A549 (cell line): ENCODE measurements around the gene ECE1. TPM values are rescaled to one million over a fixed set of nuclear protein-coding genes. Genes with fewer than 3 reads are reported as not detected.
A peak's percentile ranks its signal among the peaks of the same experiment; 100 is the strongest.

ENCODE experiments used
- ATAC-seq, 2 experiments: fragments of 200-7000 bp in 1 of 2; fragments of >200 bp in 1 of 2; cut with Nextera tagmentation in 1 of 2; cut with Tn5 transposase in 1 of 2; 3 replicates each; pipeline versions ENCODE4 v1.8.0 to v1.9.1; 2018 to 2020; ENCODE audit warnings: mild to moderate bottlenecking in 1 of 2, moderate library complexity in 1 of 2
- CTCF ChIA-PET: fragments of 300-600 bp; sonication (Branson Sonifier 250); formaldehyde crosslinking; extraction: SDS; loops from one replicate; lab custom pipeline; 2021; ENCODE audit warnings: antibody characterized with exemption, inconsistent platforms; lab: Yijun Ruan, JAX
- POLR2A ChIA-PET: fragments of 350-600 bp; formaldehyde crosslinking; extraction: SDS; loops from one replicate; lab custom pipeline; 2021; ENCODE audit warnings: antibody characterized with exemption, inconsistent platforms; lab: Yijun Ruan, JAX
- DNase-seq, 2 experiments: peaks; one replicate each; pipeline versions ENCODE4 v3.0.0 to v3.0.0-alpha.2; 2011 to 2016; ENCODE audit warnings: low read depth in 1 of 2, low spot score in 1 of 2
- FAIRE-seq: peaks from 2 replicates; lab custom pipeline; 2011; peaks lifted over from hg19 to GRCh38; lab: Jason Lieb, UNC
- H3K27ac ChIP-seq, 2 experiments: fragments of >200 bp; sonication (Bioruptor Twin); formaldehyde crosslinking; 3 replicates each; pipeline ENCODE4 v1.5.1; 2016 to 2017
- H3K4me1 ChIP-seq: fragments of >200 bp; sonication (Bioruptor Twin); formaldehyde crosslinking; 3 replicates; pipeline ENCODE4 v1.6.1; 2016
- H3K4me2 ChIP-seq: fragments of >200 bp; sonication (Bioruptor Twin); formaldehyde crosslinking; 3 replicates; pipeline ENCODE4 v1.6.1; 2016
- H3K4me3 ChIP-seq: fragments of >200 bp; sonication (Bioruptor Twin); formaldehyde crosslinking; 3 replicates; pipeline ENCODE4 v1.5.1; 2016
- H3K9me3 ChIP-seq: fragments of >200 bp; sonication (Bioruptor Twin); formaldehyde crosslinking; 3 replicates; pipeline ENCODE4 v1.6.1; 2016
- CHD2 ChIP-seq: fragments of 150-350 bp; IDR thresholded peaks from 2 replicates; pipeline ENCODE4 v1.6.1; 2014; ENCODE audit warnings: low read length; ENCODE audit not compliant: partially characterized antibody
- CHD4 ChIP-seq: fragments of 200-600 bp; sonication (generic); IDR thresholded peaks from 2 replicates; pipeline ENCODE4 v1.6.1; 2016; ENCODE audit warnings: antibody characterized with exemption, mild to moderate bottlenecking, borderline replicate concordance
- E2F6 ChIP-seq: IDR thresholded peaks from 2 replicates; pipeline ENCODE4 v1.6.1; 2012; ENCODE audit warnings: low read depth, borderline replicate concordance
- EHF ChIP-seq: fragments of 250-450 bp; sonication (Bioruptor Pico); IDR thresholded peaks from 2 replicates; pipeline ENCODE4 v1.5.0; 2020; ENCODE audit warnings: mild to moderate bottlenecking
- EP300 ChIP-seq, 2 experiments: fragments of >200 bp; sonication (Bioruptor Twin); formaldehyde crosslinking; IDR thresholded peaks; 2 replicates in 1 of 2; 3 replicates in 1 of 2; pipeline ENCODE4 v1.6.1; 2016 to 2017
- FOSL2 ChIP-seq, 2 experiments: fragments of 450-650 bp in 1 of 2; fragments of >200 bp in 1 of 2; sonication (Bioruptor Twin) in 1 of 2; formaldehyde crosslinking; IDR thresholded peaks; 2 replicates each; pipeline versions ENCODE4 v1.5.0 to v1.6.1; 2016 to 2020; ENCODE audit warnings: mild to moderate bottlenecking in 1 of 2, moderate library complexity in 1 of 2
- HDAC2 ChIP-seq: fragments of 200-600 bp; sonication (generic); IDR thresholded peaks from 2 replicates; pipeline ENCODE4 v1.6.1; 2016
- HEYL ChIP-seq: fragments of 250-450 bp; sonication (Bioruptor Pico); IDR thresholded peaks from 2 replicates; pipeline ENCODE4 v1.8.0; 2021; ENCODE audit warnings: mild to moderate bottlenecking, moderate library complexity
- HMGXB4 ChIP-seq: fragments of 250-450 bp; sonication (Bioruptor Pico); IDR thresholded peaks from 2 replicates; pipeline ENCODE4 v1.5.0; 2021; ENCODE audit warnings: mild to moderate bottlenecking, moderate library complexity, borderline replicate concordance
- HOXB5 ChIP-seq: fragments of 250-450 bp; sonication (Bioruptor Pico); IDR thresholded peaks from 2 replicates; pipeline ENCODE4 v1.5.0; 2020; ENCODE audit warnings: mild to moderate bottlenecking, moderate library complexity
- MAFK ChIP-seq: fragments of 450-650 bp; IDR thresholded peaks from 2 replicates; pipeline ENCODE4 v1.6.1; 2014; ENCODE audit not compliant: partially characterized antibody
- NFE2L2 ChIP-seq: fragments of 150-350 bp; conservative IDR thresholded peaks from 2 replicates; pipeline ENCODE4 v1.6.1; 2014; ENCODE audit warnings: low read length
- RCOR1 ChIP-seq: fragments of 150-350 bp; IDR thresholded peaks from 2 replicates; pipeline ENCODE4 v1.6.1; 2014; ENCODE audit warnings: antibody characterized with exemption, low read length, low read depth
- RNF2 ChIP-seq: fragments of 200-600 bp; sonication (generic); IDR thresholded peaks from 2 replicates; pipeline ENCODE4 v1.6.1; 2016; ENCODE audit warnings: low read depth, mild to moderate bottlenecking, antibody characterized with exemption, moderate library complexity, borderline replicate concordance
- SREBF2 ChIP-seq: fragments of 450-650 bp; IDR thresholded peaks from 2 replicates; pipeline ENCODE4 v1.6.1; 2014; ENCODE audit warnings: mild to moderate bottlenecking, moderate library complexity
- ZFP36 ChIP-seq: fragments of 450-650 bp; IDR thresholded peaks from 2 replicates; pipeline ENCODE4 v1.6.1; 2014; ENCODE audit warnings: borderline replicate concordance; ENCODE audit not compliant: partially characterized antibody
- ZNF302 ChIP-seq: fragments of 250-450 bp; sonication (Bioruptor Pico); IDR thresholded peaks from 2 replicates; pipeline ENCODE4 v1.9.0; 2021; ENCODE audit warnings: inconsistent platforms, mild to moderate bottlenecking, moderate library complexity
- ZSCAN20 ChIP-seq: fragments of 250-450 bp; sonication (Bioruptor Pico); IDR thresholded peaks from 2 replicates; pipeline ENCODE4 v1.8.0; 2022; ENCODE audit warnings: mild to moderate bottlenecking, moderate library complexity
- WGBS: methylation state at CpG from one replicate; pipeline ENCODE4 v1.1.6; 2017; ENCODE audit errors: missing lambda C conversion rate; 5-methylcytosine and 5-hydroxymethylcytosine counted together
- polyA plus RNA-seq, 4 experiments: library from polyadenylated mRNA; depleted of rRNA in 3 of 4; stranded (reverse); fragments of >200 nt; fragmentation: RNase III in 1 of 4; extraction: RNeasy Plus Mini Kit Qiagen cat#74134 plus additional on column Dnase treatment in 1 of 4; gene quantifications; 2 replicates in 3 of 4; 3 replicates in 1 of 4; pipeline ENCODE4 v1.2.3, GENCODE V29; 2011 to 2017
- TF ChIP-seq, protein P1 (sequence below): IDR thresholded peaks from 2 replicates; pipeline ENCODE4 v1.6.1; 2012
- TF ChIP-seq, protein P2 (sequence below): fragments of 250-450 bp; sonication (Bioruptor Pico); IDR thresholded peaks from 2 replicates; pipeline ENCODE4 v1.5.0; 2020; ENCODE audit warnings: low read depth, mild to moderate bottlenecking, moderate library complexity

ECE1 gene
- polyA plus RNA-seq, 2 of the 4 experiments (the other 2 are of a cell fraction), result 45.7 to 86.4 TPM

DNA sequence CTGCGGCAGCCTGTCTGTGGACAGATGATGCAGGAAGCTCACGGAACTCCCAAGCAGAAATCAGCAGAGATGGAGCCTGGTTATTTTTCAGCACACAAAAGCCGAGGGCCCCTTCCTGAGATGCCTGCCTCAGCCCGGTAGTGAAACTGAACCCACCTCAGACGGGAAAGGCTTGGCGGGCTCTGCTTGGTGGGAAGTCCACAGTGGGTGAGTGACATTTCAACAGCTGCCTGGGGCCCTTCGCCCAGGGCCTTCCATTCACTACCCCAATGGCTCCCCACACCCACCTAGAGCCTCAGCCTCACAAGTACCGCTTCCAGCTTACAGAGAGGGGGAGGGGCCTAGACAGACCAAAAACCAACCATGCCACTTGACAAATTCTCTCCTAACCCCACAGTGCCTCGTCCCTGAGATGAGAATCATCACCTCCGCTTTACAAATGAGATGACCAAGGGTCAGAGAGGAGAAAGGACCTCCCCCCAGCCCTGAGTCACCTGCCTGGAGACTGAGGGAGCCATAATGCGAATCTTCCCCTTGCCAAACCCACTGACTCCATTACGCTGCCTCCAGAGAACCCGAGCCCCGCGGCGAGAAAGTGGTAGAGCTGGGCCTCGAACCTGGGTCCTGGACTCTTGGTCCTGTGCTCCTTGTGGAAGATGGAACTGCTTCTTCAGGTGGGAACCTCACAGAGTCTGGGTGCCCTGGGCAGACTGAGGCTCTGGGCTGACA is 3.4 kb upstream of the ECE1 start:
- H3K9me3 ChIP-seq, result no peaks in the 10 kb centered on the region
- DNase-seq (no peak), ATAC-seq (no peak), FAIRE-seq (no peak)
- ChIA-PET CTCF (interaction anchor here (0.9 to 3.2 kb wide), 8 partner anchors 13 to 74 kb away, joined by 3 to 13 read pairs (median 5); no protein-coding TSS in a partner anchor), POLR2A (no interaction called here)
- H3K4me1 ChIP-seq, result peaks cover 51% of the 10 kb centered on the region
- H3K4me2 ChIP-seq, result no peak overlapping the region
- 83% methylated on average over 4 of the region's 17 CpGs for WGBS
- no peak for TF ChIP-seq HMGXB4 (CRISPR knock-in tag)
- no peak for TF ChIP-seq ZNF302
- no peak for TF ChIP-seq ZFP36
- TF ChIP-seq, protein P1, sequence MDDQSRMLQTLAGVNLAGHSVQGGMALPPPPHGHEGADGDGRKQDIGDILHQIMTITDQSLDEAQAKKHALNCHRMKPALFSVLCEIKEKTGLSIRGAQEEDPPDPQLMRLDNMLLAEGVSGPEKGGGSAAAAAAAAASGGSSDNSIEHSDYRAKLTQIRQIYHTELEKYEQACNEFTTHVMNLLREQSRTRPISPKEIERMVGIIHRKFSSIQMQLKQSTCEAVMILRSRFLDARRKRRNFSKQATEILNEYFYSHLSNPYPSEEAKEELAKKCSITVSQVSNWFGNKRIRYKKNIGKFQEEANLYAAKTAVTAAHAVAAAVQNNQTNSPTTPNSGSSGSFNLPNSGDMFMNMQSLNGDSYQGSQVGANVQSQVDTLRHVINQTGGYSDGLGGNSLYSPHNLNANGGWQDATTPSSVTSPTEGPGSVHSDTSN, result no peak
- no peak for TF ChIP-seq RNF2
- TF ChIP-seq FOSL2 (IDR thresholded peaks at IDR 0.05), result no peak
- no peak for TF ChIP-seq FOSL2 (CRISPR knock-in tag; IDR thresholded peaks at IDR 0.05)
- TF ChIP-seq CHD2, result no peak
- TF ChIP-seq ZSCAN20 (CRISPR knock-in tag), result no peak
- no peak for TF ChIP-seq NFE2L2
- no peak for TF ChIP-seq EHF (CRISPR knock-in tag)
- TF ChIP-seq HDAC2, result no peak
- no peak for TF ChIP-seq MAFK
- TF ChIP-seq, protein P2, sequence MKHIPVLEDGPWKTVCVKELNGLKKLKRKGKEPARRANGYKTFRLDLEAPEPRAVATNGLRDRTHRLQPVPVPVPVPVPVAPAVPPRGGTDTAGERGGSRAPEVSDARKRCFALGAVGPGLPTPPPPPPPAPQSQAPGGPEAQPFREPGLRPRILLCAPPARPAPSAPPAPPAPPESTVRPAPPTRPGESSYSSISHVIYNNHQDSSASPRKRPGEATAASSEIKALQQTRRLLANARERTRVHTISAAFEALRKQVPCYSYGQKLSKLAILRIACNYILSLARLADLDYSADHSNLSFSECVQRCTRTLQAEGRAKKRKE, result no peak
- H3K4me3 ChIP-seq, result no peak overlapping the region
- peak overlapping the region in 1 of 2 experiments; percentile 59; a peak in 3 of 6 replicates for H3K27ac ChIP-seq

GRCh38 chr1:21292984-21293536 is 2.8 kb upstream of the ECE1 start:
- ChIA-PET POLR2A (interaction anchor here (0.9 kb wide), 1 partner anchor 31 kb away, joined by 3 read pairs; no protein-coding TSS in a partner anchor), CTCF (interaction anchor here (0.9 to 3.2 kb wide), 8 partner anchors 13 to 75 kb away, joined by 3 to 13 read pairs (median 4); no protein-coding TSS in a partner anchor)
- Histone ChIP-seq H3K4me1 (peaks cover 52% of the 10 kb centered on the region), H3K9me3 (no peaks in the 10 kb centered on the region), H3K4me2 (no peak overlapping the region), H3K27ac (peak overlapping the region; percentile 28 to 59; a peak in 4 of 6 replicates), H3K4me3 (no peak overlapping the region)
- no peak for ATAC-seq
- DNase-seq, result no peak
- 88% methylated on average over 7 of the region's 9 CpGs for WGBS
- TF ChIP-seq E2F6 (no peak), RCOR1 (no peak), MAFK (no peak), SREBF2 (no peak), CHD4 (no peak), EP300 (IDR thresholded peaks at IDR 0.05) (no peak), HEYL (CRISPR knock-in tag) (no peak), HOXB5 (CRISPR knock-in tag) (no peak)
- TF ChIP-seq, protein P1, result no peak
- FAIRE-seq, result no peak
